Activated CD4-positive, alpha-beta T cell treated with anti-CD3 and anti-CD28 coated beads for 48 hours (primary cell): ENCODE results near the gene CSF1.
A peak's percentile ranks its signal among the peaks of the same experiment; 100 is the strongest.

Source experiments
- DNase-seq: peaks from one replicate; pipeline ENCODE4 v3.0.0-alpha.2; 2020

CSF1 gene

DNA sequence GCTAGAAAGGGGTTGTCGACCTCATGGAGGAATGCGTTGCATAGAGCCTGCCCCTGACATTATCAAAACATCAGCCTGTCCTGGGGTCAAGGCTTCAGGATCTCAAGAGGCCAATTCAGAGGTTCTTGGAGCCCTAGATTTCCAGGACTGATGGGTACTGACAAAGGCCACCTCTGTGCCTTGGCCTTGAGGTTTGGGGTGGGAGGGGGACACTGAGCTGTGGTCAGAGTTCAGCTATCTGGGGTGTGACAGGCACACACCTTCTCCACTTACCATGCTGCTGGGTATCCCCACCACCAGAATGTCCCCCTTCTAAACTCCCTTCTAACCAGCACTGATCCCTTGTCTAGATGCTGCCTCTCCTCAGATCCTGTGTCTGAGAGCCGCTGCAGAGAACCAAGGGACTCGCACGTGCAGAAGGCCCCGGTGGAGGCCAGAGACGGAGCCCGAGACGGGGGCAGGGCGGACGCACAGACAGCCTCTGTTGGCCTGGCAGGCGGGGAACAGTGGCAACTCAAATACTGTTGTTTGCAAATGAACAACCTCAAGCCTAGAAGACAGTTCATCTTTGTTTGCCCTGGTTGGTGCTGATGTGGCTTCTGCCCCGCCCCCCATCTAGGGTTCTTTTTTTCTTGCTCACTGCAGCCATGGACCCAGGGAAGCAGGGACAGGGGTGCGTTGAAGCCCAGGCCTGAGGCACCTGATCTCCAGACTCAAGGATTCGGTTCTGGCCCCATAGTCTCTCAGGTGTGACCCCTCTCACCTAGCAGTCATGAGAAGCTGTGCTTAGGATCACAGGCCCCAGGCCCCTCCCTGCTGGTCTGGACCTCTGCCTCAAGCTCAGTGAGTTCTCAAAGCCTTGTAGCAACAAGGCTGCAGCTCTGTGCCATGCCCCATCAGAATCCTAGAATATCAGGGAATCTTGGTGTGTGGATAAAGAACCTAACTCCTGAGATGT lies 28.1 kb upstream of the CSF1 start:
- no peak for DNase-seq

DNA sequence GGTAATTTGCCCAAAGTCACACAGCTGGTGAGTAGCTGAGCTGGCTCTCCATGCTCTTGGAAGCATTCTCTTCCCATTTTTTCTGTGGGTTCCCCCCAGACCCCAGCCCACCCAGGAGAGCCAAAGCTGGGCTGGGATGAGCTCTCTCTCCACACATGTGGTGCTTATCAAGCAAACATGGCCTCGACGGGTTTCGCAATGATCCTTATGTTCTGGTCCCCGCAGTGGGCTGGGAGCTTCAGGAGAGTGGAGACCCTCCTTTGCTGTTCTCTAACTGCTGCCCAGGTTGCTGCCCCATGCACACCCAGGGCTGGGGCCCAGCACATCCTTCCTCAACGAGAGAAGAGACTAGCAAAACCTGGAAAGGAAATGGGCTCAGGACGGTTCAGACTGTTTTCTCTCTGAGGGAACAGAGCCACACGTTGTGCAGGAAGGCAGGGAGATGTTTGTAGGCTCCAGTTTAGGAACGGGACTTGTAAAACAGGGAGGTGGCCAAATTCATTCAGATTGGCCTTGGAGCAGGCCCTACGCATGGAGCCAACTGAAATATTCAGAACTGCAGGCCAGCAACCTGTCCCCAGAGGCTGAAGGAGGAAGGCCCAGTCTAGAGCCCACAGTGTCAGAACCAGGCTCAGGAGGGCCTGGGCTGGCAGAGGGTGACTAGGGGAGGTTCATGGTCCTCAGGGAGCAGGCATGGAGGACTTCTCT lies 27.2 kb upstream of the CSF1 start:
- no peak for DNase-seq

DNA sequence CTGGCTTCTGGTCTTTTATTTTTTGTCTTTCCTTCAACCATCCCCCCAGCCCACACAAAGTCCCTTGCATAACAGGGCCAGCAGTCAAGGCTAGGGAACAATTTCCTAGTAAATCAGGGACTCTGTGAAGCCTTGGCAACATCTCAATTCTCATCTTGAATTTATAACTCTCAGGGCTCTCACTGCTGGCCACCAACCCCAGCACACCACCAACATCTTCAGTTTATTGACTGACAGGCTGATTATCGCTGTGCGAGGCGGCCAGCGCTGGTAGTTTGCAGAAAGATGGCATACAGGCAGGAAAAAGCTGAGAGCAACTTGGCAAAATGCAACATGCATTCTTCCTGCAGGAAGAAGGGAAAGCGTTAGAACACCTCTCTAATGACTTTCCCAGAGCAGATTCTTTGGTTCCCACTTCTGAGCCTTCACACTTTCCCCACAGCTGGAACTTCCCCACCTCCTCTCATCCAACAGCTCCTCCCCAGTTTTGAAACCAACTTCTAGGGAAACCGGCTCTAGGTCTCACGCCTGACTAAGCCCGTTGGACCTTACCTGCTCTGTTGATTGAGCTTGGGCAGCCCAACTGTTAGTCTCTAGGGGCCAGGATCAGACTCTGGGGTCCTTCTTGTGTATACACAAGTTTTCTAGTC lies 26.3 kb upstream of the CSF1 start:
- DNase-seq: no peak

DNA sequence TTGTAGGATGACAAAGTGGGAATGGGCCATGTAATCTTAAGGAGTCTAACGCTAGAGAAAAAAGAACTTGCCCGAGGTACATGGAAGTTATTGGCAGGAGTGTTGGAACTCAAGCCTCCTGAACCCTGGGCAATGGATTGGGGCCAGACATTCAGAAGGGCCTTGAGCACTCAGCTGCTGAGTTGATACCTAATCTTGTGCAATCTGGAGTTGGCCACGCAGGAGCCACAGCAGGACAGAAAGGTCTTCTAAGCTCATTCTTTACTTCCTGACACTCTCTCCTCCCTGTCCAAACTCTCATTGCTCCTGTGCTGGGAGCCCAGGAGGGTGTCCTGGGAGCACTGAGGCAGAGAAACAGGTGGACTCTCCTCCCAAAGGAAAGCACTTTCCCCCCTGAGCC lies 25.1 kb upstream of the CSF1 start:
- no peak for DNase-seq

DNA sequence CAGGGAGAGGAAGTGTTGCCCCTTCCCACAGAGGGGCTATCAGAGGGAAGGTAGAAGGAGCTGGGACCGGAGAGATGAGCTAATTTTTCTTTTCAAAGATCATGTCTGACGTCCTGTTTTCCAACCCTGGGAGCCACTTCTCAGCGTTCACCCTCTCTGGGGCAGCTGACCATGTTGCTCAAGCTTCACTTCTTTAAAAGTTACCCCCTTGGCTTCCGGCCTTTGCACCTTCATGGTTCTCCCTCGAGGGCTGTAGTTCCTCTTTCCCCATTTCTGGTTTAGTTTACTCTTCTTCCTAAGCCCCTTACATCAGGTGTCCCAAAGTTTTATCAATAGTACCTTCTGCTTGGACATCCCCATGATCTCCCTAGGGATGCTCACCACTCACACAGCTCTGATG lies 23.8 kb upstream of the CSF1 start:
- DNase-seq: no peak

DNA sequence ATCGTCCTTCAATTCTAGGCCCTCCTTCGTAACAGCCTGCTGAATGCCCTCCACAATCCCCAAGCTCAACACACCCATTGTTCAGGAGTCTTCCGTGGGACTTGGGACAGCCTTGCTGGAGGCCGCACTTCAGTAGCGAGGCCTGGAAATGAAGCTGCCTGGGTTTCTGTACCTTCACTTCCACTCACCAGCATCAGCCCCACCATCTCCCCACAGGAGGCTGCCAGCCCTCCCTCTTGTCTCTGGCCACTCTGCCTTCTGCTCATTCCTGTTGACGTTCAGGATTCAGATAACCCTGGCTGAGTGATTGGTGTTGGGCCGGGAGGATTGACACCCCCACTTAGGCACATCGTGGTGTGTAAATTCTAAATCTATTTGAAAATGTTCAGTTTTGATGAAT lies 23.4 kb upstream of the CSF1 start:
- DNase-seq: no peak

DNA sequence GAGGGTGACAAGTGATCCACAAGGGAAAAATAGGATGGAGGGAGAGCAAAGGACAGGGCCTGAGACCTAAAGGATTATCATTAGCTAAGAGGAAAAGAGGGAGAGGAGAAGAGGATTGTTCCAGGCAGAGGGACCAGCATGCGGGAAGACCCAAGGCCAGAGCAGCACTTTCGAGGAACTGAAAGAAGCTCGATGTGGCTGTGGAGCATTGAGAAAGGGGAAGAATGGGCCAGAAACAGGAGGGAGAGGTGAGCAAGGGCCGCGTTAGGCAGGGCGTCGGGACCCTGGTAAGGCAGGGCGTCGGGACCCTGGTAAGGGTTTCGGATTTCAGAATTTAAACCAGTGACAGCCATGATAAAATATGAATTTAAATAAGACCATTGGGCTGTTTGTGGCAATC lies 22.8 kb upstream of the CSF1 start:
- DNase-seq: no peak

DNA sequence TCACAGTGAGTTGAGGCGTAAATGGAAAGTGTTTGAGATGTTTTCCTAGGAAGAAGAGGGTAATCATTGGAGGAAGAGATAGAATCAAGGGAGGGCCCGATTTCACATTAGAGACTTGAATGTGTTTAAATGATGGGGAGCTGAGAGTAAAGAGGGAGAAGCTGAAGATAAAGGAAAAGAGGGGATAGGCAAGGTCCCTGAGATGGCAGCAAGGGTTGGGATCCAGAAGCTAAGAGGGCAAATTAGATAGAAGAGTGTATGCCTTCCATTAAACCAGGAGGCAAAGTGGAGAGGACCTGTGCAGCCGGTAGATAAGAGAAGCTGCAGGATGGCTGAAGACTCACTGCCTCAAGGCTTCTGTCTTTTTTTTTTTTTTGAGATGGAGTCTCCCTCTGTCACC lies 21.6 kb upstream of the CSF1 start:
- no peak for DNase-seq

DNA sequence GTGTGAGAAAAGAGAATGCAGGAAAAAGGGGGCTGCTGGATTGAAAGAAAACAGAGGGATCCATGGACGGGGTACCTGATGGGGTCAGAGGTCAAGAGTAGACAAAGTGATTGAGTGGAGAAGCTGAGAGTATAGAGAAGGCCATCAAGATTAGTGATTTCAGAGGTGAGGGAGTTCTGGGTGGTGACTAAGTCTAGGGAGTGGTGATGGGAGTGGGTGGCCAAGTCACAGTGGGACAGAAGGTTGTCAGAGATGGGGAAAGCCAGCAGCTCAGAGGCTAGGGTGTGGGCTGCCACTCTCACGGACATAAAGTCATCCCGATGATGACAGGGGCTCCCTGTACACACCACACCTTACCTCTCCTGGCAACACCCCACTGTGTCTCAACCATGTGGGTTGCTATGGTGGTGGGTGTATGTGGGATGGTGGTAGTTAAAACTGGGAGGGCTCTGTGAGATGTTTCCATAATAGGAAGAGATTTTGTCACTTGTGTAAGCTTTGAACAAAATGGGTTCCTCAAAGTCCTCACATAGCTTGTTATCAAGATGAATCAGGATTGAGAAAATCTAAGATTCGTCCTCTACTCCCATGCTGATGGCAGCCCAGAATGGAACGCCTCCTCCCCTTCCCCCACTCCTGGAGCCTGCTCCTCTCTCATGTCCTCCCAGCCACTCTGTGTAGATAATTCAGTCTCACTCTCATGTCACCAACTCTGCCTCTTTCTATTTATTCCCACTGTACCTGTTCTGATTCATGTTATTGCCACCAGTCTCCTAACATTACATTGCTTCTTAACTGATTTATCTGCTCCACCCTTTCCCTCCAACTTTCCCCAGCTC lies 20.3 kb upstream of the CSF1 start:
- peak; percentile 79 for DNase-seq

DNA sequence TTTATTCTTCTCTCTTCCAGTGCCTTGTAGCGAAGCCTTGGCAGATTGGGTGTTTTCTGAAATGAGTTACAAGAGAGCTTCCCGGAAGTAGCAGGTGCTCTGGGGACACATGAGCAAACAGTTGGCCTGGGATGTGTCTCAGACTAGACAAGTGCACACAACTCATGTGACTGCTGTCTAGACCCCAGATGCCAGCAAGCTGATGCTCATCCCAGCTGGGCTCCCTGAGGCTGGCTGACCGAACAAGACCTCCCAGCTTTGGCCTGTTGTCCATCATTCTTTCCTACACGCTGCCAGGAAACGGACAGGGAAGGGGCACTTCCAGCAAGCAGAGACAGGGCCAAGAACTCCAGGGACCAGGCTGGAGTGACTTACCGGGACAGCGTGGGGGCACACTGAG lies 18.7 kb upstream of the CSF1 start:
- no peak for DNase-seq

DNA sequence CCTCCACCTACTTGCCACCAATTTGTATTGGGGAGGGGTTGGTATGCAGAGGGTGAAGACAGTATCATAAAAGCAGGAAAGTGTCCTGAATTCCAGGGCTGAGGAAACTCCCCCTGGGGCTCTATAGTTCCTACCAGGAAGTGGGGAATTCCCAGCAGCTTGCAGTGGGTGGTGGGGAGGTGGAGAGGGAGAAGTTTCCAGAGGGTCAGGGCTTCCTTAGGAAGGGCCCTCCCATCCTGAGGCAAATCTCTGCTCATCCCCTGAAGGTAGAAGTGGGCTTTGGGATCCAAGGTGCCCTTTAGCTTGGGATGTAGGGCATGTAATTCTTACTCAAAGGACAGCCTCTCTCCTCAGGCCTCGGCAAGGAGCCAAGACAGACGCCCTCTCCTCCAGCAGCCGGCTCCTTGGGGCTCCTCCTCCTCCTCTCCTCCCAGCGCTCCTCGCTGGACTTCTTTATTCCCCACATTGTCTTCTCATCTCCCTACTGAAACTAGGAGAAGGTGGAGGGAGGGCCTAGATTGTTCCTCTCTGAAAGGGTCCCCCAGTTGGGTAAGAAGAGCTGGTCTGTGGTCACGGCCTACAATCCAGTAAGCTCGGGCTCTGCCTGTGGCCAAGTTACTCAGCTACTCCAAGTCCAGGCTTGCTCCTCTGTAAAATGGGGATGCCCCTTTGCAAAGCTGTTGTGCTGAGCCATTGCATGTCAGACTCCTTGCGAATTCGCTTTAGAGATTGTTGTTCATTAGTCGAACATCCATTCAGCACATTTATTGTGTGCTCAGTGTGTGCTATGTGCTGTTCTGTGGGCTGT lies 17.9 kb upstream of the CSF1 start:
- DNase-seq: no peak

DNA sequence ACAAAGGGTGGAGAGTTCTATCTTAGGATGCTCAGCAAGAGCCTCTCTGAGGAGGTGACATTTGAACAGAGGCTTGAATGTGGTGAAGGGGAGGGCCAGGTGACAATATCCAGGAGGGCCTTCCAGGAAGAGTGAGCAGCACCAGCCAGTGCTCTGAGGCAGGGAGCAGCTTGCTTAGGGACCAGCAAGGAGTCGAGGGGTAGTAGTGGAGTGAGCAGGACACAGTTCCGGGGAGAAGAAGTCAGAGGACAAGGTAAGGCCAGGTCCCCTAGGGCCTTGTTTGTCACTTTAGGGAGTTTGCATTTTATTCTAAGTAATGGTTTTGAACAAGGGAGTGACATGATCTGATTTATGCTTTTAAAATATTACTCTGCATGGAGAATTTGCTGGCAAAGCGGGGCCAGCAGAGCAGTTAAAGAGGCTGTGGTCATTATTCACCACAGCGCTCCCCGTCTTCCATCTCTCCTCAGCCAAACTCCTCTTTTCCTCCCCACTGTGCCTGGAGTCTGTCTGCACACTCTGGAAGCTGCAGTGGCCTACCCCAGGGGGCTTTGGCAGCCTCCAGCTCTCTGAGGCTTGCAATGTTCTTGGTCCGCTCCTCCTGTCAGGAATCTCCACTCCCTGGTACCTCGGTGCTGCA lies 17.0 kb upstream of the CSF1 start:
- no peak for DNase-seq

DNA sequence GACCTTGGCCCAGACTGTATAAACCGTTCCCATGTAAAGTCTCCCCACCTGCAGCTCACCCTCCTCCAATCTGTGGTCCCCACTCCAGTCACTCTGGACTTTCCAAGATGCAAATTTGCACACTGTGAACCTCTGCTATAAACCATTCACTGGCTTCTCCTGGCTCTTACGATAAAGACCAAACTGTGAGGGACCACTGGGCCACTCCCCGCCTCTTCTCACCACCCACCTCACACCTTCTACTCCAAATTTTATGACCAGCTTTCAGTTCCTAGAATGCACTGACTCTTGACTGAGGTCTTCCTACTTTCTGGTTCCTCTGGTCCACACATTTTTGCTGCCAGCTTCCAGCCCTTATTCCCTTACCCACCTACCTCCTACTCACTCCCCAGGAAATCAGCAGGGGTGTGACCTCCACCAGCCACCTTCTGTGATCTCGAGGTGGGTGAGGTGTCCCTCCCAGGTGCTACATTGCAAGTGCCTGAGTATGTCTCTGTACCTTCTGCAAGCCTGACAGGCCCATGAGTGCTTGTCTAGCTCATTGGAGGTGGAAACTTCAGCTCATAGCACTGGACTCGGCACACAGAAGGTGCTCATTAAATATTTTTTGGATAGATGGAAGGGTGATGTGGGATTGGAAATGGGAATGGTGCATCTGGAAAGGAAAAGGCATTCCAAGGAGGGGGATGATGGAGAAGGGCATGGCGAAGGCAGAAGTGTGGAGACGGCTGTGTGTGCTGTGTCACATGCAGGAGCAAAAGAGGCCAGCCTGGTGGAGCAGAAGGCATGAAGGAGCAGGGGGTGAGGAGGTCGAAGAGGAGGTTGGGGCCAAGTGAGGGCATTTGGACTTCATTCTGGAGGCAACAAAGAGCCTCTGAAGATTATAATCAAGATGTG lies 15.6 kb upstream of the CSF1 start:
- DNase-seq: no peak

DNA sequence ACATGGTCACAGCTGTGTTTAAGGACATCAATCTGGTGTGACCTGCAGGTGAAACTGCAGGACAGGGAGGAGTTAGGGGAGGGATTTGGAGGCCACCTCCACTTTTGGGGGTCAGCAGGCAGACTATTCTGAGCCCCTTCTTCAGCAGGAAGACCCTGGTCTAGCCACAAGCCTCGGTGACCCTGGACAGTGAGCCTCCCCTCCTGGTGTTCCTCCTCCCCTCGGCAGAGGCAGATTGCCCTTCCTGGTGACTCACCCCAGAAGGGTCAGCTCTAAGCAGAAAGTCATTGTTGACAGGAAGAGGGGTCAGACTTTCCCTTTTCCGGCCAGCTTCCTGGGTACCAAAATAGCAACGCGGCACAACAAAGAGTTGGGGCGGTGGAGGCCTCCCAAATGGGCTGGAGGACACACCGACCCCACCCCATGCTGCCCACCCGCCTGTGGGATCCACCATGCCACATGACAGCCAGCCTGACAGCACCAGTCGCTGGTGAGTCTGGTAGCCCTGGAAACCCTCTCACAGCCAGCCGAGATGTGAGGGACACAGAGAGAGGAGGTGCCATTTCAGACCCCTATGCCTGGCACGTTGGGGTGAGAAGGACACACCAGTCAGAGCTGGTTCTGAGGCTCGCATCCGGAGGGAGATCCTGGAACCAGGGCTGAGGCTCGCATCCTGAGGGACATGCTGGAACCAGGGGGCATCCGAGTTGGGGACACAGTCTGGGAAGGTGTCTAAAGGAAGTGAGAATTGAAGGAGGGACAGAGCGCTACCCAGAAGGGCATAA lies 14.7 kb upstream of the CSF1 start:
- DNase-seq: no peak

DNA sequence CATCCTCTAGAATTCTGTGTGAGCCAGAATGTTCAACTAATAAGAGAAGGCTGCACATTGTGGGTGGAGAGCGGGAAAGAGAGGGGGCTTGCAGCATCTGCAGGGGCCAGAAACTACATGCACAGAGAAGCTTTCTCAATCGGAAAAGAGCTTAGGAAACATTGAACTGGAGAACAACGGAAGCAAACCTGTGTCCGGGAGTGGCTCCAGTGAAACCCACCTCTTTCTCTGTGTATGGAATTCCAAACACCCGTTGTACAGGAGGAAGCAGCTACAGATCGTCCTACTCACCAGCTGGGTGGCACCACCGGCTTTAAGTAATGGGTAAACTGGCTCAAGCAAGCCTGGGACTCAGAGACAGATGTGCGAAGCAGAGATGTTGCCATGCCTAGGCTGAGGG lies 14.0 kb upstream of the CSF1 start:
- DNase-seq: no peak

DNA sequence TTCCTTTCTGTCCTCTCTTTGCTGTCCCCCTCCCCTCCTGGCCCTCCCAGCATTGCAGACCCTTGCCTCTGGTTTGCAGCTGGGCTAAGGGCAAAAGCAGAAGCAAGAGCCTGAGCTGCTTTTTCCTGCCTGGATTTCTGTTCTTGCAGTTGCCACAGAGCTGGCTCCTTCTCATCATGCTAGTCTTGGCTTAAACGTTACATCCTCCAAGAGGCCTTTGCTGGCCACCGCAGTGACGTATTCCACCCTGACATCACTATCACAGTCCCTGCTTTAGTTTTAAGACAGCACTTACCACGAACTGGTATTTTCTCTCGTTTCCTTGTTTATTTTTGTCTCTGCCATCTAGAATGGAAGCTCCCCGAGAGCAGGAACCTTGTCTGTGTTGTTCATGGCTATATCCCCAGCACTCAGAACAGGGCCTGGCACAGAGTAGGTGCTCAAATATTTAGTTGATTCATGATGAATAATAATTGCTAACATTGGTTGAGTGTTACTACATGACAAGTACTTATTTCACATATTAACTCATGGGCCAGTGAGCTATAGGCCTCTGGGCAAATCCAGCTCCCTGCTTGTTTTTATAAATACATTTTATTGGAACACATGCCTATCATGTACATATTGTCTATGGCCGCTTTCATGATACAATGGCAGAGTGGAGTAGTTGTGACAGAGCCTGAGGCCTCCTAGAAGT lies 13.2 kb upstream of the CSF1 start:
- no peak for DNase-seq

DNA sequence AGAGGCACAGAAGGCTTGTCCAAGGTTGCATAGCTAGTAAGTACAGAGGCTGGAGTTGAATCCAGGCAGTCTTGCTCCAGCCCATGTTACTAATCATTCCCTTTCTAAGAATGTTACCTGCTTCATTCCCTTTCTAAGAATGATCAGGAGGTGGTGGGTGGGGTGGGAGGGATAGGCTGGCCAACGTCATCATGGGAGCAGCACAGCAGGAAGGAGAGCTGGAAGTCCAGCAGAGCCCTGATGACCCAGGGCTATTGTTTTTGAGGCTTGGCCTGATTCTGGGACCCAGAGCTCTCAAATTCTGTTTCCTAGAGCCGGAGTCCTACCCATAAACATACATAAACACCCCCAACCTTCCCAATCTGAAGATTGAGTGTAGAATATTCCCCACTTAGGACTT lies 11.8 kb upstream of the CSF1 start:
- DNase-seq: no peak

DNA sequence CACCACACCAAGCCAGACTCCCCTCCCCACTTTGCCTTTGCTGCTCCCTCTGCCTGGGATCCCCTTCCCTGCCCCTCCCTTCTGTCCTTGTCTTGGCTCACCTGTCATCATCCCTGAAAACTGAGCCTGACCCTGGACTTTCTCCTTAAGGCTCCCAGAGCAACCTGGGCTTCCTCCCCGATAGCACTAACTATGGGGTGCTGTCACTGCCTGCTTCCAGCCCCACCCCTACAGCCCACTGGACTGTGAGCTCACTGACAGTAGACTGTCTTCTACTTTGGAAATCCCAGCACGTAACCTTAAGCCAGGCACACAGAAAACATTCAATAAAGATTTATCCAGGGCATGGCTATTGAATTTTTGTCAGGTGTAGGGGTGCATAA lies 9.5 kb upstream of the CSF1 start:
- no peak for DNase-seq
